ENCODE results near the gene VSX1.

Gene VSX1

GRCh38 chr20:25078662-25079061 is 3.3 kb downstream of the VSX1 start:
- no peak for TF ChIP-seq CTCF (IDR thresholded peaks at IDR 0.05)

- TF ChIP-seq CTCF (IDR thresholded peaks at IDR 0.05), result no peak
These were observed 4.3 kb downstream of the VSX1 start for GRCh38 chr20:25077610-25078169.

GRCh38 chr20:25076731-25077609 is 5.0 kb downstream of the VSX1 start:
- peak; percentile 56 for TF ChIP-seq CTCF (IDR thresholded peaks at IDR 0.05)

- no peak for TF ChIP-seq CTCF (IDR thresholded peaks at IDR 0.05)
These were observed 5.7 kb downstream of the VSX1 start for GRCh38 chr20:25076201-25076600.

GRCh38 chr20:25073544-25073943 is 8.4 kb downstream of the VSX1 start:
- TF ChIP-seq CTCF (IDR thresholded peaks at IDR 0.05), result no peak

- no peak for TF ChIP-seq CTCF (IDR thresholded peaks at IDR 0.05)
These were observed 9.6 kb downstream of the VSX1 start for GRCh38 chr20:25072226-25072811.

GRCh38 chr20:25071734-25072133 is 10.2 kb downstream of the VSX1 start:
- TF ChIP-seq CTCF (IDR thresholded peaks at IDR 0.05), result no peak

Data from LNCAP (cell line).